Naive thymus-derived CD4-positive, alpha-beta T cell (primary cell): ENCODE results near the gene HRAS. TPM values are rescaled to one million over a fixed set of nuclear protein-coding genes. Genes with fewer than 3 reads are reported as not detected.

Experiments used
- ATAC-seq: fragments of 150-1000 bp; cut with Tn5 transposase; 2 replicates; pipeline ENCODE4 v1.10.0; 2021; ENCODE audit warnings: mild to moderate bottlenecking, moderate library complexity
- CTCF ChIA-PET: fragments of 350-600 bp; sonication (Branson Sonifier 250); formaldehyde crosslinking; loops from one replicate; lab custom pipeline; 2021; ENCODE audit warnings: antibody characterized with exemption; lab: Charles Lee
- POLR2A ChIA-PET: fragments of 350-600 bp; sonication (Branson Sonifier 250); formaldehyde crosslinking; loops from one replicate; lab custom pipeline; 2021; ENCODE audit warnings: antibody characterized with exemption, inconsistent platforms; lab: Charles Lee
- DNase-seq, 9 donors: peaks; one replicate each; pipeline versions ENCODE4 v3.0.0 to v3.0.0-alpha.2; 2020 to 2022; ENCODE audit warnings: mixed read lengths in 1 of 9
- H3K27ac ChIP-seq: one replicate; pipeline ENCODE4 v1.7.0; 2013; ENCODE audit warnings: mild to moderate bottlenecking, low read depth, low read length, moderate library complexity
- H3K27me3 ChIP-seq, 2 donors: one replicate each; pipeline ENCODE4 v1.7.0; 2013; ENCODE audit warnings: low read length in 2 of 2, mild to moderate bottlenecking in 2 of 2, moderate library complexity in 2 of 2; ENCODE audit not compliant: control insufficient read depth in 2 of 2, insufficient read depth in 2 of 2
- H3K36me3 ChIP-seq, 3 experiments: 1 replicate in 2 of 3; 2 replicates in 1 of 3; pipeline ENCODE4 v1.7.0; 2013; ENCODE audit warnings: low read length in 3 of 3, mild to moderate bottlenecking in 3 of 3, moderate library complexity in 1 of 3; ENCODE audit not compliant: insufficient read depth in 3 of 3, control insufficient read depth in 2 of 3
- H3K4me1 ChIP-seq, 2 donors: one replicate each; pipeline ENCODE4 v1.7.0; 2013; ENCODE audit warnings: low read length in 2 of 2, mild to moderate bottlenecking in 2 of 2, moderate library complexity in 1 of 2; ENCODE audit not compliant: control insufficient read depth in 2 of 2, insufficient read depth in 2 of 2
- H3K4me3 ChIP-seq: 2 replicates; pipeline ENCODE4 v1.7.0; 2013; ENCODE audit warnings: mild to moderate bottlenecking, low read length
- H3K9me3 ChIP-seq, 3 experiments: 1 replicate in 2 of 3; 2 replicates in 1 of 3; pipeline ENCODE4 v1.7.0; 2013; ENCODE audit warnings: low read length in 3 of 3; ENCODE audit not compliant: control insufficient read depth in 2 of 3
- H3K27ac Mint-ChIP-seq, 9 donors: one replicate each; pipeline ENCODE4 v1.8.0; 2020 to 2022; ENCODE audit warnings: mixed read lengths in 9 of 9, mild to moderate bottlenecking in 8 of 9, moderate library complexity in 5 of 9, inconsistent platforms in 2 of 9
- H3K27me3 Mint-ChIP-seq, 5 donors: one replicate each; pipeline ENCODE4 v1.8.0; 2021 to 2022; ENCODE audit warnings: mixed read lengths in 5 of 5, mild to moderate bottlenecking in 1 of 5
- H3K36me3 Mint-ChIP-seq, 5 donors: one replicate each; pipeline ENCODE4 v1.8.0; 2020 to 2022; ENCODE audit warnings: mixed read lengths in 5 of 5, mild to moderate bottlenecking in 3 of 5, inconsistent platforms in 1 of 5
- H3K4me1 Mint-ChIP-seq, 7 donors: one replicate each; pipeline ENCODE4 v1.8.0; 2020 to 2022; ENCODE audit warnings: mixed read lengths in 7 of 7, mild to moderate bottlenecking in 3 of 7, inconsistent platforms in 1 of 7
- H3K4me3 Mint-ChIP-seq, 10 donors: one replicate each; pipeline ENCODE4 v1.8.0; 2020 to 2022; ENCODE audit warnings: mild to moderate bottlenecking in 10 of 10, mixed read lengths in 10 of 10, moderate library complexity in 6 of 10, inconsistent platforms in 2 of 10
- H3K9me3 Mint-ChIP-seq, 11 donors: one replicate each; pipeline ENCODE4 v1.8.0; 2020 to 2022; ENCODE audit warnings: mixed read lengths in 11 of 11, mild to moderate bottlenecking in 4 of 11, inconsistent platforms in 1 of 11, moderate library complexity in 1 of 11
- intact Hi-C, 2 donors: fragments of 100-400 bp; cut with micrococcal nuclease; formaldehyde crosslinking; loops; one replicate each; pipeline ENCODE4 v1.15.1; 2023
- polyA plus RNA-seq, 2 donors: library from polyadenylated mRNA; unstranded; fragments of 300-500 nt; fragmentation: Illumina TruSeq; gene quantifications; one replicate each; pipeline ENCODE4 v1.2.3, GENCODE V29; 2021
- total RNA-seq, 6 experiments: library from RNA in 5 of 6; stranded (reverse) in 5 of 6; gene quantifications; 1 replicate in 5 of 6; 2 replicates in 1 of 6; pipeline ENCODE4 v1.2.3 and lab custom pipeline; 2021 to 2026

The HRAS gene
- total and polyA plus RNA-seq, 7 experiments from 2014 or later, result 12.6 to 52.0 (median 29.0) TPM

DNA sequence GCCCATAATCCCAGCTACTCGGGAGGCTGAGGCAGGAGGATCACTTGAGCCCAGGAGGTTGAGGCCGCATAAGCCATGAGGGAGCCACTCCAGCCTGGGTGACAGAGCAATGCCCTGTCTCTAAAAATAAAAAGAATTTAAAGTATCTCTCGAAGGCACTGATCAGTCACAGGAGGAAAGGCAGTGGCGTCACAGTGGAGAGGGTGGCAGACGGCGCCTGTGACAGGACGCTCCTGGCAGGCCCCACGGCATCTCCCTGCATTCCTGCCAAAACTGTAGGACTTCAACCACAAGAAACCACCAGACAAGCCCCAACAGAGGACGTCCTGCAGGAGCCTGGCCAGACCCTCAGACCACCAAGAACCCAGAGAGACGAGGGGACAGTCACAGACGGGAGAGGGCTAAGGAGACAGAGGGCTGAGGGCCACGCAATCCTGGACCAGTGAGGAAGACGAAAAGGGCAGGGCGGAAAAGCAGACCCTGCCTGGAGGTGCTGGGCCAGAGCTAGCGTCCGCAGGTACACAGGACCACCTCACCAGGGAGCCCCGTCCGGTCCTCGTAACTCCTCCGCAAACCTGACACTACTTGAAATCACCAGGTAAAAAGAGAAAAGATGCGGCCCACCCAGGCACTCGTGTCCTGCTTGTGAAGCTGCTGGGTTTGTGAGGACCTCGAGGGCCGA lies 34.2 kb downstream of the HRAS start:
- intact Hi-C loops, result no loop called here
- peak overlapping the region in 3 of 9 donors; percentile 28 to 72 (median 43) for H3K27ac Mint-ChIP-seq
- peaks cover 9 to 30% (median 16%) of the 10 kb centered on the region in 7 donors for H3K4me1 Mint-ChIP-seq
- ATAC-seq (no peak), DNase-seq (no peak)
- H3K27me3 ChIP-seq, result no peaks in the 10 kb centered on the region
- POLR2A ChIA-PET, result no interaction called here
- no peak overlapping the region for H3K27ac ChIP-seq
- H3K4me3 Mint-ChIP-seq, result no peak overlapping the region
- no peak overlapping the region for H3K4me3 ChIP-seq
- no peaks in the 10 kb centered on the region for H3K27me3 Mint-ChIP-seq
- peaks cover 0 to 60% (median 35%) of the 10 kb centered on the region in 3 experiments for H3K36me3 ChIP-seq
- H3K36me3 Mint-ChIP-seq, result peaks cover 7 to 19% (median 9%) of the 10 kb centered on the region in 5 donors
- peaks cover 12 to 18% of the 10 kb centered on the region in 2 donors for H3K4me1 ChIP-seq
- CTCF ChIA-PET, result no interaction called here
- H3K9me3 Mint-ChIP-seq, result no peaks in the 10 kb centered on the region
- H3K9me3 ChIP-seq, result no peaks in the 10 kb centered on the region

DNA sequence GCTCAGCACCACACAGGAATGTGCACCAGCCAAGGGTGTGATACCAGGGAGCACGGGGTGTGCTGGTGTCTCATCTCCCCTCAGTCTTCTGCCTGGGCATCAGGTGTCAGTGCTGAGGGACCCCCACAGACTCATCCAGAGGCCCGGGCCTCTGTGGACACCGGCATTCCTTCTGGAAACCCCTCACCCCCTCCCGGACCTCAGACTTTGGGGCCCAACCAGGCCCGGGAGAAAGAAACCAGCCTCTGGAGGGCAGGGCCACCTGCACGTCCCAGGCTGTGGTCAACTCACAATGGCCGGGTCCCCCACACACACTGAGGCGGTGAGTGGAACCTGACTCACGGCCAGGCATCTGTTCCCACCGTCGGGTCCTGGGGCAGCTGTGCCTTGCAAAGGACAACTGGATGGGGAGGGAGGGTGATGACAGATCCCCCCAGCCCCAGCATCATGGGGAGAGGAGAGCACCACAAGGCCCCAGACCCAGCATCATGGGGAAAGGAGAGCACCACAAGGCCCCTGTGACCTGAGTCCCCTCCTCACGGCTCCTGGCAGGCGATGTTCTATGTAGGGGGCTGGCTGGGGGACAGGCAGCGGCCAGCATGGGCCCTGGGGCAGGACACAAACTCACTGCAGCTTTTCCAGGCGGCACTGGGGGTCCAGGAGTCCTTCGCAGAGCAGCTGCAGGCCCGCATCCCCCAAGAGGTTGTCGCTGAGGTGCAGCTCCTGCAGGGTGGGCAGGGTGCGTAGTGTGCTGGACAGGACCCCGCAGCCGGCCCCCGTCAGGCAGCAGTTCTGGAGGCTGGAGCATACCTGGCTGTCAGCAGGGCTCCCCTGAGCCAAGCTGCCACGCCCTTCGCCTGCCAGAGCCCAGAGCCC lies 35.9 kb downstream of the HRAS start:
- Mint-ChIP-seq H3K27ac (no peak overlapping the region), H3K27me3 (no peaks in the 10 kb centered on the region), H3K4me1 (peaks cover 0 to 15% (median 7%) of the 10 kb centered on the region in 7 donors), H3K9me3 (no peaks in the 10 kb centered on the region), H3K36me3 (peaks cover 9 to 25% (median 16%) of the 10 kb centered on the region in 5 donors), H3K4me3 (no peak overlapping the region)
- no peak for DNase-seq
- no peak for ATAC-seq
- Histone ChIP-seq H3K4me1 (peaks cover 0 to 6% of the 10 kb centered on the region in 2 donors), H3K4me3 (no peak overlapping the region), H3K36me3 (peaks cover 0 to 77% (median 35%) of the 10 kb centered on the region in 3 experiments), H3K27ac (no peak overlapping the region), H3K27me3 (no peaks in the 10 kb centered on the region), H3K9me3 (no peaks in the 10 kb centered on the region)
- CTCF ChIA-PET, result interaction anchor here (0.5 kb wide), 1 partner anchor 14 kb away, joined by 3 read pairs; no protein-coding TSS in a partner anchor
- intact Hi-C loops, result no loop called here
- POLR2A ChIA-PET, result interaction anchor here (1.3 kb wide), 1 partner anchor 7 kb away, joined by 3 read pairs; no protein-coding TSS in a partner anchor

DNA sequence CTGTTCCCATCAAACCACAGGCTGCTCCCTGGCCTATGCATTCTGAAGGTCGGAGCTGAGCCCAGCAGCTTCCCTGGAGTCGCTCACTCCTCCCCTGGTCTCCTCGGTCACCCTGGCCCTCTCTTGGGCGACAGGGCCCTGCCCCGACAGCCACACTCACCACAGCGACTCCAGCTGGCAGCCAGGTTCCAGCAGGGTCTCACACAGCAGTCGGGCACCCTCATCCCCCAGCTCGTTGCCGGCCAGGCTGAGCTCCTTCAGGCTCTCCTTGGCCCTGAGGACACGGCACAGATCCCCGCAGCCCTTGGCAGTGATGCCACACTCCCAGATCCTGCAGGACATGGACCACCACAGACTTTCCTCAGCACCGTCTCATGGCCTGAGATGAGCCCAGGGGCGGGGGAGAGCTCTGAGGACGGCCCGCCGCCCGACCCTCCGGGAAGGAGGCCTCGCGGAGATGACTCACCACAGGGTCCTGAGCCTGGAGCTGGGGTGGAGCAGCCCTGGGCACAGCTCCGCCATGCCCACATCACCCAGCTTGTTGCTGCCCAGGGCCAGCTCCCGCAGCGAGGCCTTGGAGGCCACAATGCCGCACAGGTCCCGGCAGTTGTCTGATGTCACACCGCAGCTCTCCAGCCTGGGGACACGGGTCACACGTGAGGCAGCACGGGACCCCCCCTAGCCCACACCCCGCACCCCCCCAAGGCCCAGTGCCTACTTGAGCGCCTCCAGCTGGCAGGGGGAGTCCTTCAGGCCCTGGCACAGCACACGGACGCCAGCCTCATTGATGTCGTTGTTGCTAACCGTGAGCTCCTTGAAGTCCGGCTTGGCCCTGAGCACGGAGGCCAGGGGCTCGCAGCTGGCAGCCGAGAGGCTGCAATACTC lies 36.8 kb downstream of the HRAS start:
- Histone ChIP-seq H3K9me3 (no peaks in the 10 kb centered on the region), H3K27ac (no peak overlapping the region), H3K4me3 (no peak overlapping the region), H3K27me3 (no peaks in the 10 kb centered on the region), H3K4me1 (no peaks in the 10 kb centered on the region), H3K36me3 (peaks cover 0 to 85% (median 35%) of the 10 kb centered on the region in 3 experiments)
- no peak overlapping the region for H3K27ac Mint-ChIP-seq
- no peaks in the 10 kb centered on the region for H3K9me3 Mint-ChIP-seq
- H3K27me3 Mint-ChIP-seq, result no peaks in the 10 kb centered on the region
- DNase-seq, result no peak
- no peak for ATAC-seq
- peaks cover 0 to 12% (median 6%) of the 10 kb centered on the region in 7 donors for H3K4me1 Mint-ChIP-seq
- H3K4me3 Mint-ChIP-seq, result no peak overlapping the region
- POLR2A ChIA-PET, result interaction anchor here (0.5 to 1.3 kb wide), 3 partner anchors 8 to 291 kb away, joined by 3 read pairs; partner anchors contain the start of gene RIC8A
- intact Hi-C loops, result no loop called here
- CTCF ChIA-PET, result interaction anchor here (0.5 kb wide), 1 partner anchor 15 kb away, joined by 3 read pairs; no protein-coding TSS in a partner anchor
- H3K36me3 Mint-ChIP-seq, result peaks cover 9 to 25% (median 19%) of the 10 kb centered on the region in 5 donors

DNA sequence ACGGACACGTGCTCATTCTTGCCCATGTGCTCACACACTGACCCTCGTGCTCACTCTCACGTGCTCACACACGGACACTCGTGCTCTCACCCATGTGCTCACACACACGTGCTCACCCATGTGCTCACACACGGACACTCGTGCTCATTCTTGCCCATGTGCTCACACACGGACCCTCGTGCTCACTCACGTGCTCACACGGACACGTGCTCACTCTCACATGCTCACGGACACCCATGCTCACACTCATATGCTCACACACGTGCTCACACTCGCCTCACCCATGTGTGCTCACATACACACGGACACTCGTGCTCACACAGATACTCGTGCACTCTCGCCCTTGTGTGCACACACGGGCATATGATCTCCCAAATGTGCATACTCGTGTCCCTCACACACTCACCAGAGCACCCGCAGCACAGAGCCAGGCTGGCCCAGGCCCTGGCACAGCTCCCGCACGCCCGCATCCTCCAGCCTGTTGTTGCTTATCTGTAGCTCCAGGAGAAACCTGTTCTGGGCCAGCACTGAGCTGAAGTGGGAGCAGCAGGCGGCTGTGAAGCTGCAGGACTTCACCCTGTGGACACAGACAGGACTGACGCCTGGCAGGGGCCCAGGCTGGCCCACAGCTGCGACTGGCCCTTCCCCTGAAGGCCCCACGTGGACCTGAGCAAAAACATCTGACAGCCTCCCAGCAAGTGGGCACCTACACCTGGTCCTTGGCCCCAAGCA lies 37.6 kb downstream of the HRAS start:
- ChIA-PET CTCF (no interaction called here), POLR2A (interaction anchor here (1.3 kb wide), 1 partner anchor 9 kb away, joined by 3 read pairs; no protein-coding TSS in a partner anchor)
- Mint-ChIP-seq H3K4me1 (peaks cover 0 to 11% (median 6%) of the 10 kb centered on the region in 7 donors), H3K9me3 (no peaks in the 10 kb centered on the region), H3K36me3 (peaks cover 9 to 25% (median 19%) of the 10 kb centered on the region in 5 donors), H3K27ac (peak overlapping the region in 3 of 9 donors; percentile 25 to 85 (median 32)), H3K27me3 (no peaks in the 10 kb centered on the region), H3K4me3 (no peak overlapping the region)
- Histone ChIP-seq H3K4me1 (no peaks in the 10 kb centered on the region), H3K36me3 (peaks cover 0 to 91% (median 35%) of the 10 kb centered on the region in 3 experiments), H3K9me3 (no peaks in the 10 kb centered on the region), H3K4me3 (no peak overlapping the region), H3K27ac (no peak overlapping the region), H3K27me3 (no peaks in the 10 kb centered on the region)
- ATAC-seq, result no peak
- intact Hi-C loops, result no loop called here
- DNase-seq, result no peak

DNA sequence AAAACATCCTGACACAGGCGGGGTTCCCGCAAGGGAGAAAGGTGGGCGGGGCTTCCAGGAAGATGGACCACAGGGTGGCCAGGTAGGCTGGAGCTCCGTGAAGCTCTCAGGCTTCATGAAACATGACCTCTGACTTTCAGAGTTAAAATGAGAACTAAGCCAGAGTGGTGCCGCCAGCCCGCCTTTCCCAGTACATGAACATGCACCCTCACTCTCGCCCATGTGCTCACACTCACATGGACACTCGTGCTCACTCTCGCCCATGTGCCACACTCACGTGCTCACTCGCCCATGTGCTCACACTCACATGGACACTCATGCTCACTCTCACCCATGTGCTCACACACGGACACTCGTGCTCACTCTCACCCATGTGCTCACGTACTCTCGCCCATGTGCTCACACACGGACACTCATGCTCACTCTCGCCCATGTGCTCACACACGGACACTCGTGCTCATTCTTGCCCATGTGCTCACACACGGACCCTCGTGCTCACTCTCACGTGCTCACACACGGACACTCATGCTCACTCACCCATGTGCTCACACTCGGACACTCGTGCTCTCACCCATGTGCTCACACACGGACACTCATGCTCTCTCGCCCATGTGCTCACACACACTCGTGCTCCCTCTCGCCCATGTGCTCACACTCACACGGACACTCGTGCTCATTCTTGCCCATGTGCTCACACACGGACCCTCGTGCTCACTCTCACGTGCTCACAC lies 38.4 kb downstream of the HRAS start:
- no peak overlapping the region for H3K27ac ChIP-seq
- CTCF ChIA-PET, result no interaction called here
- Mint-ChIP-seq H3K9me3 (no peaks in the 10 kb centered on the region), H3K27ac (peak overlapping the region in 3 of 9 donors; percentile 7 to 85 (median 81)), H3K4me1 (peaks cover 0 to 11% (median 6%) of the 10 kb centered on the region in 7 donors), H3K36me3 (peaks cover 9 to 25% (median 19%) of the 10 kb centered on the region in 5 donors), H3K27me3 (no peaks in the 10 kb centered on the region), H3K4me3 (no peak overlapping the region)
- peaks cover 0 to 88% (median 35%) of the 10 kb centered on the region in 3 experiments for H3K36me3 ChIP-seq
- H3K4me3 ChIP-seq, result no peak overlapping the region
- intact Hi-C loops, result no loop called here
- no peaks in the 10 kb centered on the region for H3K4me1 ChIP-seq
- ATAC-seq (no peak), DNase-seq (no peak)
- H3K9me3 ChIP-seq, result no peaks in the 10 kb centered on the region
- POLR2A ChIA-PET, result interaction anchor here (0.6 kb wide), 1 partner anchor 9 kb away, joined by 4 read pairs; no protein-coding TSS in a partner anchor
- H3K27me3 ChIP-seq, result no peaks in the 10 kb centered on the region
